ENCODE data around the gene COX20.

Gene COX20, protein sequence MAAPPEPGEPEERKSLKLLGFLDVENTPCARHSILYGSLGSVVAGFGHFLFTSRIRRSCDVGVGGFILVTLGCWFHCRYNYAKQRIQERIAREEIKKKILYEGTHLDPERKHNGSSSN

GRCh38 chr1:244835276-244836134 lies at the start of gene COX20:
Gene COX20 (plus strand): TSS chr1:244835658. CDS start chr1:244835715, 57 bp downstream.
- TF ChIP-seq EGR1 (IDR thresholded peaks at IDR 0.05) (no peak; the same call in 1 of the 2 replicates), YY1 (IDR thresholded peaks at IDR 0.05; ENCODE audit: low read depth) (peak; percentile 92), CREB1 (IDR thresholded peaks at IDR 0.05; ENCODE audit: low read depth) (no peak), ZBTB7A (IDR thresholded peaks at IDR 0.05; ENCODE audit: low read depth) (peak; percentile 25; the same call in 1 of the 2 replicates), FOXM1 (IDR thresholded peaks at IDR 0.05; ENCODE audit: borderline replicate concordance, low read depth) (no peak), TAF1 (IDR thresholded peaks at IDR 0.05; ENCODE audit: low read depth) (peak; percentile 73), TEAD4 (IDR thresholded peaks at IDR 0.05) (peak; percentile 70; the same call in 1 of the 2 replicates), EP300 (IDR thresholded peaks at IDR 0.05; ENCODE audit: borderline replicate concordance) (no peak), CEBPB (IDR thresholded peaks at IDR 0.05) (no peak), NFIC (IDR thresholded peaks at IDR 0.05) (no peak; the same call in 1 of the 2 replicates), TCF12 (IDR thresholded peaks at IDR 0.05; ENCODE audit: low read depth) (peak; percentile 31; the same call in 1 of the 2 replicates), RAD21 (IDR thresholded peaks at IDR 0.05; ENCODE audit: low read depth) (no peak)
- TF ChIP-seq, protein P1, sequence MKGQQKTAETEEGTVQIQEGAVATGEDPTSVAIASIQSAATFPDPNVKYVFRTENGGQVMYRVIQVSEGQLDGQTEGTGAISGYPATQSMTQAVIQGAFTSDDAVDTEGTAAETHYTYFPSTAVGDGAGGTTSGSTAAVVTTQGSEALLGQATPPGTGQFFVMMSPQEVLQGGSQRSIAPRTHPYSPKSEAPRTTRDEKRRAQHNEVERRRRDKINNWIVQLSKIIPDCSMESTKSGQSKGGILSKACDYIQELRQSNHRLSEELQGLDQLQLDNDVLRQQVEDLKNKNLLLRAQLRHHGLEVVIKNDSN (IDR thresholded peaks at IDR 0.05): peak; percentile 39; the same call in 1 of the 2 replicates
- TF ChIP-seq, protein P2, sequence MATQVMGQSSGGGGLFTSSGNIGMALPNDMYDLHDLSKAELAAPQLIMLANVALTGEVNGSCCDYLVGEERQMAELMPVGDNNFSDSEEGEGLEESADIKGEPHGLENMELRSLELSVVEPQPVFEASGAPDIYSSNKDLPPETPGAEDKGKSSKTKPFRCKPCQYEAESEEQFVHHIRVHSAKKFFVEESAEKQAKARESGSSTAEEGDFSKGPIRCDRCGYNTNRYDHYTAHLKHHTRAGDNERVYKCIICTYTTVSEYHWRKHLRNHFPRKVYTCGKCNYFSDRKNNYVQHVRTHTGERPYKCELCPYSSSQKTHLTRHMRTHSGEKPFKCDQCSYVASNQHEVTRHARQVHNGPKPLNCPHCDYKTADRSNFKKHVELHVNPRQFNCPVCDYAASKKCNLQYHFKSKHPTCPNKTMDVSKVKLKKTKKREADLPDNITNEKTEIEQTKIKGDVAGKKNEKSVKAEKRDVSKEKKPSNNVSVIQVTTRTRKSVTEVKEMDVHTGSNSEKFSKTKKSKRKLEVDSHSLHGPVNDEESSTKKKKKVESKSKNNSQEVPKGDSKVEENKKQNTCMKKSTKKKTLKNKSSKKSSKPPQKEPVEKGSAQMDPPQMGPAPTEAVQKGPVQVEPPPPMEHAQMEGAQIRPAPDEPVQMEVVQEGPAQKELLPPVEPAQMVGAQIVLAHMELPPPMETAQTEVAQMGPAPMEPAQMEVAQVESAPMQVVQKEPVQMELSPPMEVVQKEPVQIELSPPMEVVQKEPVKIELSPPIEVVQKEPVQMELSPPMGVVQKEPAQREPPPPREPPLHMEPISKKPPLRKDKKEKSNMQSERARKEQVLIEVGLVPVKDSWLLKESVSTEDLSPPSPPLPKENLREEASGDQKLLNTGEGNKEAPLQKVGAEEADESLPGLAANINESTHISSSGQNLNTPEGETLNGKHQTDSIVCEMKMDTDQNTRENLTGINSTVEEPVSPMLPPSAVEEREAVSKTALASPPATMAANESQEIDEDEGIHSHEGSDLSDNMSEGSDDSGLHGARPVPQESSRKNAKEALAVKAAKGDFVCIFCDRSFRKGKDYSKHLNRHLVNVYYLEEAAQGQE (IDR thresholded peaks at IDR 0.05; ENCODE audit: low read depth): no peak
- TF ChIP-seq, protein P3, sequence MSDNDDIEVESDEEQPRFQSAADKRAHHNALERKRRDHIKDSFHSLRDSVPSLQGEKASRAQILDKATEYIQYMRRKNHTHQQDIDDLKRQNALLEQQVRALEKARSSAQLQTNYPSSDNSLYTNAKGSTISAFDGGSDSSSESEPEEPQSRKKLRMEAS (IDR thresholded peaks at IDR 0.05): peak; percentile 75; the same call in 1 of the 2 replicates

DNA sequence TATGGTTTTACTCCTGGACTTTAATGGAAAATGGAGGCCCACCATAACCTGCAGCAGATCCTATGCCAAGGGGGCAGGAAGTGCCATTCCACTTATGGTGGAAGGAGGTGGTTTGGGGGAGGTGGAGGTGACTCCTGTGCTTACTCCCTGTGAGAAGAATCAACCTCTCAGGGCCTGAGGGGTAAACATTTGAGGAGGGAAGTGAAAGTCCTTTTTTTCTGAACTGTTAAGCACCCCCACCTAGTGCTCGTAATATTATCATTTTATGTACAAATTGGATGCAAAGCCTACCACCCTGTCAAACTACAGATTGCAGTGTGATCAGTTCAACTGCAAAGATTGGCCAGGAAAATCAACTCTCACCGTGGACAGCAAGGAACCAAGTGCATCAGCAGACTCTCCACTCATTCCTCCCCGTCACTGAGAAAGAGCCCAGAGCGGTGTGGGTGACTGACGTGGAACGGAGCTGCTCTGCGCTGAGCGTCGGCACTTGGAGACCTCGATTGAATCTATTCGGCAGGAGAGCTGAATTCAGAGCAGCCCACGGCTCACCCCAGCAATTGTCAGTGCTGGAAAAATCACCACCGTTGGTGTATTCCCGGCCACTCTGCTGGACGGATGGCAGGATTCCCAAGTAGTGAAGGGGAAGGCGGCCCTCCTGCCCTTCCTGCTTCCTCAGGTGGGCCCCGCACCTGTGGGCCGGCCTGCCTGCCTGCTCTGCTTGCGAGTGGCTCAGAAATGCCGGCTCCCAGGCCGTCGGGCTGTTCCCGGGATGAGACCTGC lies 46.8 kb upstream of the COX20 start:
- no peak for TF ChIP-seq TCF12 (IDR thresholded peaks at IDR 0.05; ENCODE audit: low read depth)
- TF ChIP-seq, protein P3 (IDR thresholded peaks at IDR 0.05): no peak
- TF ChIP-seq ZBTB7A (IDR thresholded peaks at IDR 0.05; ENCODE audit: low read depth): no peak
- no peak for TF ChIP-seq RAD21 (IDR thresholded peaks at IDR 0.05; ENCODE audit: low read depth)
- TF ChIP-seq TAF1 (IDR thresholded peaks at IDR 0.05; ENCODE audit: low read depth): no peak
- no peak for TF ChIP-seq FOXM1 (IDR thresholded peaks at IDR 0.05; ENCODE audit: borderline replicate concordance, low read depth)
- no peak for TF ChIP-seq NFIC (IDR thresholded peaks at IDR 0.05)
- TF ChIP-seq CEBPB (IDR thresholded peaks at IDR 0.05): no peak
- TF ChIP-seq TEAD4 (IDR thresholded peaks at IDR 0.05): no peak
- TF ChIP-seq EGR1 (IDR thresholded peaks at IDR 0.05): no peak
- TF ChIP-seq EP300 (IDR thresholded peaks at IDR 0.05; ENCODE audit: borderline replicate concordance): no peak
- TF ChIP-seq YY1 (IDR thresholded peaks at IDR 0.05; ENCODE audit: low read depth): no peak
- TF ChIP-seq CREB1 (IDR thresholded peaks at IDR 0.05; ENCODE audit: low read depth): no peak

GRCh38 chr1:244789276-244789580 lies 46.2 kb upstream of the COX20 start:
- TF ChIP-seq, protein P3 (IDR thresholded peaks at IDR 0.05): no peak
- no peak for TF ChIP-seq FOXM1 (IDR thresholded peaks at IDR 0.05; ENCODE audit: borderline replicate concordance, low read depth)
- TF ChIP-seq TEAD4 (IDR thresholded peaks at IDR 0.05): no peak
- TF ChIP-seq CREB1 (IDR thresholded peaks at IDR 0.05; ENCODE audit: low read depth): no peak
- TF ChIP-seq, protein P1 (IDR thresholded peaks at IDR 0.05): no peak
- TF ChIP-seq TAF1 (IDR thresholded peaks at IDR 0.05; ENCODE audit: low read depth): no peak
- TF ChIP-seq ZBTB7A (IDR thresholded peaks at IDR 0.05; ENCODE audit: low read depth): no peak
- no peak for TF ChIP-seq EP300 (IDR thresholded peaks at IDR 0.05; ENCODE audit: borderline replicate concordance)
- TF ChIP-seq NFIC (IDR thresholded peaks at IDR 0.05): no peak
- TF ChIP-seq, protein P2 (IDR thresholded peaks at IDR 0.05; ENCODE audit: low read depth): no peak
- TF ChIP-seq TCF12 (IDR thresholded peaks at IDR 0.05; ENCODE audit: low read depth): no peak
- TF ChIP-seq RAD21 (IDR thresholded peaks at IDR 0.05; ENCODE audit: low read depth): no peak
- TF ChIP-seq YY1 (IDR thresholded peaks at IDR 0.05; ENCODE audit: low read depth): no peak

- TF ChIP-seq CEBPB (IDR thresholded peaks at IDR 0.05) (no peak), EP300 (IDR thresholded peaks at IDR 0.05; ENCODE audit: borderline replicate concordance) (no peak), EGR1 (IDR thresholded peaks at IDR 0.05) (no peak), CREB1 (IDR thresholded peaks at IDR 0.05; ENCODE audit: low read depth) (no peak)
- TF ChIP-seq, protein P3 (IDR thresholded peaks at IDR 0.05): no peak
- TF ChIP-seq, protein P1 (IDR thresholded peaks at IDR 0.05): no peak
- TF ChIP-seq, protein P2 (IDR thresholded peaks at IDR 0.05; ENCODE audit: low read depth): no peak
Observed at GRCh38 chr1:244789731-244790130, 45.7 kb upstream of the COX20 start.
